Osteoblast (primary cell): ENCODE data around the gene TMIGD1. TPM values are rescaled to one million over a fixed set of nuclear protein-coding genes. Genes with fewer than 3 reads are reported as not detected.
A peak's percentile ranks its signal among the peaks of the same experiment; 100 is the strongest.

ENCODE experiments used
- DNase-seq: peaks from one replicate; pipeline ENCODE4 v3.0.0; 2011; ENCODE audit warnings: low spot score, mixed read lengths; ENCODE audit not compliant: insufficient read length; ENCODE audit errors: missing footprints
- H2AFZ ChIP-seq: 2 replicates; pipeline ENCODE4 v1.6.0; 2011; ENCODE audit warnings: mild to moderate bottlenecking, low read length
- H3K27ac ChIP-seq: 2 replicates; pipeline ENCODE4 v1.5.1; 2011; ENCODE audit warnings: mild to moderate bottlenecking, low read depth, low read length, moderate library complexity
- H3K27me3 ChIP-seq: 2 replicates; pipeline ENCODE4 v1.6.0; 2012; ENCODE audit warnings: mild to moderate bottlenecking, control low read depth, inconsistent platforms, low read length, moderate library complexity; ENCODE audit not compliant: insufficient read depth
- H3K36me3 ChIP-seq: 2 replicates; pipeline ENCODE4 v1.5.1; 2011; ENCODE audit warnings: mild to moderate bottlenecking, low read length, control low read depth, moderate library complexity; ENCODE audit not compliant: insufficient read depth
- H3K4me1 ChIP-seq: 2 replicates; pipeline ENCODE4 v1.5.1; 2011; ENCODE audit warnings: mild to moderate bottlenecking, low read length, control low read depth, moderate library complexity; ENCODE audit not compliant: insufficient read depth
- H3K4me2 ChIP-seq: 2 replicates; pipeline ENCODE4 v1.6.0; 2011; ENCODE audit warnings: mild to moderate bottlenecking, low read length; ENCODE audit not compliant: insufficient read depth
- H3K4me3 ChIP-seq: fragments of 200-600 bp; sonication (generic); 3 replicates; pipeline ENCODE4 v1.5.1; 2012; ENCODE audit warnings: mild to moderate bottlenecking, low read length, inconsistent platforms; ENCODE audit not compliant: insufficient read depth
- H3K79me2 ChIP-seq: 2 replicates; pipeline ENCODE4 v1.6.0; 2012; ENCODE audit warnings: mild to moderate bottlenecking, low read length, control low read depth, inconsistent platforms; ENCODE audit not compliant: insufficient read depth
- H3K9me3 ChIP-seq: 2 replicates; pipeline ENCODE4 v1.5.1; 2011; ENCODE audit warnings: low read depth, low read length, control low read depth
- H4K20me1 ChIP-seq: 2 replicates; pipeline ENCODE4 v1.6.0; 2012; ENCODE audit warnings: mild to moderate bottlenecking, low read length, control low read depth; ENCODE audit not compliant: insufficient read depth
- CTCF ChIP-seq: IDR thresholded peaks from 2 replicates; pipeline ENCODE4 v1.5.1; 2011; ENCODE audit warnings: mild to moderate bottlenecking, low read depth, low read length, moderate library complexity; ENCODE audit errors: extremely low read depth
- total RNA-seq: library from RNA; depleted of rRNA; stranded (reverse); fragments of >200 nt; gene quantifications from 2 replicates; pipeline ENCODE4 v1.2.3, GENCODE V29; 2012

The TMIGD1 gene
- total RNA-seq, 1 donor: not detected

- no peaks in the 10 kb centered on the region for H3K79me2 ChIP-seq
- no peak overlapping the region for H3K4me3 ChIP-seq
- no peak overlapping the region for H3K4me2 ChIP-seq
- TF ChIP-seq CTCF: no peak
- H3K36me3 ChIP-seq: no peaks in the 10 kb centered on the region
- no peak overlapping the region for H2AFZ ChIP-seq
- H4K20me1 ChIP-seq: no peaks in the 10 kb centered on the region
- H3K4me1 ChIP-seq: no peaks in the 10 kb centered on the region
- no peaks in the 10 kb centered on the region for H3K9me3 ChIP-seq
- H3K27ac ChIP-seq: no peak overlapping the region
- no peak for DNase-seq
- H3K27me3 ChIP-seq: peaks cover 4% of the 10 kb centered on the region
Observed at GRCh38 chr17:30312226-30312625, 21.6 kb downstream of the TMIGD1 start.

GRCh38 chr17:30310562-30310961 is 23.3 kb downstream of the TMIGD1 start:
- Histone ChIP-seq H3K4me2 (no peak overlapping the region), H3K4me1 (no peaks in the 10 kb centered on the region), H2AFZ (no peak overlapping the region), H3K36me3 (no peaks in the 10 kb centered on the region), H3K4me3 (no peak overlapping the region), H3K27ac (no peak overlapping the region), H4K20me1 (no peaks in the 10 kb centered on the region), H3K9me3 (no peaks in the 10 kb centered on the region), H3K27me3 (peaks cover 4% of the 10 kb centered on the region), H3K79me2 (no peaks in the 10 kb centered on the region)
- TF ChIP-seq CTCF: no peak
- DNase-seq: no peak

- H4K20me1 ChIP-seq: no peaks in the 10 kb centered on the region
- TF ChIP-seq CTCF: no peak
- no peak for DNase-seq
- H3K27ac ChIP-seq: no peak overlapping the region
- no peaks in the 10 kb centered on the region for H3K79me2 ChIP-seq
- no peaks in the 10 kb centered on the region for H3K36me3 ChIP-seq
- H3K4me1 ChIP-seq: no peaks in the 10 kb centered on the region
- no peak overlapping the region for H3K4me3 ChIP-seq
- peak overlapping the region; percentile 50 for H2AFZ ChIP-seq
- no peak overlapping the region for H3K4me2 ChIP-seq
- no peaks in the 10 kb centered on the region for H3K9me3 ChIP-seq
- H3K27me3 ChIP-seq: no peaks in the 10 kb centered on the region
Observed at GRCh38 chr17:30309591-30309990, 24.3 kb downstream of the TMIGD1 start.

GRCh38 chr17:30308406-30308805 is 25.5 kb downstream of the TMIGD1 start:
- Histone ChIP-seq H3K27me3 (no peaks in the 10 kb centered on the region), H3K4me3 (no peak overlapping the region), H3K36me3 (no peaks in the 10 kb centered on the region), H4K20me1 (no peaks in the 10 kb centered on the region), H3K27ac (no peak overlapping the region), H3K4me2 (no peak overlapping the region), H3K4me1 (no peaks in the 10 kb centered on the region), H3K79me2 (no peaks in the 10 kb centered on the region), H3K9me3 (no peaks in the 10 kb centered on the region), H2AFZ (no peak overlapping the region)
- DNase-seq: no peak
- TF ChIP-seq CTCF: no peak
